Panc1 (cell line): Measurements from ENCODE around the gene SPECC1.

Source experiments
- CTCF ChIP-seq: fragments of 450-650 bp; IDR thresholded peaks from 2 replicates; pipeline ENCODE4 v1.5.1; 2017; ENCODE audit warnings: mild to moderate bottlenecking
- POLR2AphosphoS5 ChIP-seq: IDR thresholded peaks from 2 replicates; pipeline ENCODE4 v1.6.1; 2012; ENCODE audit warnings: mild to moderate bottlenecking, low read depth, low read length, moderate library complexity
- REST ChIP-seq, 2 experiments: IDR thresholded peaks; 2 replicates each; pipeline ENCODE4 v1.6.1; 2011 to 2012; ENCODE audit warnings: low read depth in 2 of 2, control low read depth in 1 of 2, low read length in 1 of 2, mild to moderate bottlenecking in 1 of 2, moderate library complexity in 1 of 2; ENCODE audit not compliant: insufficient read depth in 1 of 2

GRCh38 chr17:20313891-20314290, 304.7 kb downstream of the SPECC1 start:
- TF ChIP-seq CTCF (no peak), REST (IDR thresholded peaks at IDR 0.05; ENCODE audit: insufficient read depth in 1 of 2, low read depth in 2 of 2, low read length in 1 of 2) (no peak), POLR2AphosphoS5 (no peak)
